IMR-90 (cell line): ENCODE measurements around the gene C8A. TPM values are rescaled to one million over a fixed set of nuclear protein-coding genes. Genes with fewer than 3 reads are reported as not detected.
A peak's percentile ranks its signal among the peaks of the same experiment; 100 is the strongest.

Experiments used
- ATAC-seq: fragments of 200-7000 bp; cut with Tn5 transposase; 2 replicates; pipeline ENCODE4 v1.9.1; 2020; ENCODE audit warnings: low read depth, mild to moderate bottlenecking, moderate library complexity
- BruUV-seq: library from RNA; stranded (reverse); fragments of 400-500 nt; replicated peaks from 2 replicates; lab custom pipeline; 2021; lab: Mats Ljungman, UMichigan
- CTCF ChIA-PET: fragments of 300-600 bp; formaldehyde crosslinking; extraction: SDS; loops from one replicate; lab custom pipeline; 2021; ENCODE audit warnings: antibody characterized with exemption; lab: Yijun Ruan, JAX
- POLR2A ChIA-PET: fragments of 300-600 bp; sonication (Branson Sonifier 250); formaldehyde crosslinking; loops from one replicate; lab custom pipeline; 2022; ENCODE audit warnings: antibody characterized with exemption; ENCODE audit not compliant: unreplicated experiment; lab: Charles Lee
- DNase-seq: peaks from one replicate; pipeline ENCODE4 v3.0.0; 2013
- H2AFZ ChIP-seq: replicated peaks from 2 replicates; pipeline ENCODE3; 2013; ENCODE audit warnings: low read length, mild to moderate bottlenecking; ENCODE audit not compliant: poor library complexity
- H2AK5ac ChIP-seq: 2 replicates; pipeline ENCODE4 v1.6.1; 2013; ENCODE audit warnings: low read depth, low read length, inconsistent platforms
- H2AK9ac ChIP-seq: replicated peaks from 2 replicates; pipeline ENCODE3; 2013; ENCODE audit warnings: mild to moderate bottlenecking, low read depth, low read length, moderate library complexity; ENCODE audit not compliant: poor library complexity
- H2BK120ac ChIP-seq: 2 replicates; pipeline ENCODE4 v1.6.1; 2013; ENCODE audit warnings: low read depth, low read length, inconsistent platforms
- H2BK15ac ChIP-seq: 3 replicates; pipeline ENCODE4 v1.6.1; 2013; ENCODE audit warnings: low read depth, low read length, inconsistent platforms
- H2BK20ac ChIP-seq: 2 replicates; pipeline ENCODE4 v1.6.1; 2013; ENCODE audit warnings: low read depth, mild to moderate bottlenecking, inconsistent platforms, low read length, moderate library complexity
- H2BK5ac ChIP-seq: 2 replicates; pipeline ENCODE4 v1.6.1; 2013; ENCODE audit warnings: mild to moderate bottlenecking, low read depth, low read length, inconsistent platforms; ENCODE audit not compliant: poor library complexity, severe bottlenecking
- H3K14ac ChIP-seq: replicated peaks from 2 replicates; pipeline ENCODE4 v1.6.1; 2013; ENCODE audit warnings: low read depth, low read length, inconsistent platforms
- H3K18ac ChIP-seq: 2 replicates; pipeline ENCODE4 v1.6.1; 2013; ENCODE audit warnings: low read depth, low read length, control low read depth
- H3K23ac ChIP-seq: 2 replicates; pipeline ENCODE4 v1.6.1; 2013; ENCODE audit warnings: low read depth, low read length, inconsistent platforms
- H3K27ac ChIP-seq: 2 replicates; pipeline ENCODE4 v1.5.1; 2013; ENCODE audit warnings: mild to moderate bottlenecking, control low read depth, low read length; ENCODE audit not compliant: insufficient read depth
- H3K27me3 ChIP-seq: 2 replicates; pipeline ENCODE4 v1.6.1; 2013; ENCODE audit warnings: low read length; ENCODE audit not compliant: control insufficient read depth, insufficient read depth
- H3K36me3 ChIP-seq: 2 replicates; pipeline ENCODE4 v1.6.1; 2013; ENCODE audit warnings: low read length, mixed read lengths; ENCODE audit not compliant: control insufficient read depth, insufficient read depth
- H3K4ac ChIP-seq: 2 replicates; pipeline ENCODE4 v1.6.1; 2013; ENCODE audit warnings: low read depth, low read length, inconsistent platforms
- H3K4me1 ChIP-seq: 2 replicates; pipeline ENCODE4 v1.6.1; 2013; ENCODE audit warnings: low read length, mixed read lengths; ENCODE audit not compliant: control insufficient read depth, insufficient read depth
- H3K4me2 ChIP-seq: 2 replicates; pipeline ENCODE4 v1.6.1; 2013; ENCODE audit warnings: low read depth, mild to moderate bottlenecking, control low read depth, low read length, moderate library complexity
- H3K4me3 ChIP-seq: 2 replicates; pipeline ENCODE4 v1.5.1; 2013; ENCODE audit warnings: low read depth, mild to moderate bottlenecking, control low read depth, low read length, moderate library complexity; ENCODE audit not compliant: insufficient read depth
- H3K56ac ChIP-seq: 2 replicates; pipeline ENCODE4 v1.6.1; 2013; ENCODE audit warnings: low read length, inconsistent platforms; ENCODE audit not compliant: insufficient read depth; ENCODE audit errors: extremely low read depth
- H3K79me1 ChIP-seq, 2 experiments: 2 replicates each; pipeline ENCODE4 v1.6.1; 2013; ENCODE audit warnings: low read length in 2 of 2, inconsistent platforms in 1 of 2, low read depth in 1 of 2
- H3K9ac ChIP-seq: 2 replicates; pipeline ENCODE4 v1.6.1; 2013; ENCODE audit warnings: low read depth, low read length, control low read depth
- H3K9me1 ChIP-seq: 2 replicates; pipeline ENCODE4 v1.6.1; 2013; ENCODE audit warnings: low read length, inconsistent platforms; ENCODE audit not compliant: insufficient read depth
- H3K9me3 ChIP-seq: 2 replicates; pipeline ENCODE4 v1.6.1; 2013; ENCODE audit warnings: low read length; ENCODE audit not compliant: control insufficient read depth, insufficient read depth
- H4K20me1 ChIP-seq: 2 replicates; pipeline ENCODE4 v1.6.1; 2013; ENCODE audit warnings: low read length, inconsistent platforms; ENCODE audit not compliant: insufficient read depth
- H4K5ac ChIP-seq: 2 replicates; pipeline ENCODE4 v1.6.1; 2013; ENCODE audit warnings: mild to moderate bottlenecking, low read depth, low read length, control low read depth
- H4K8ac ChIP-seq, 2 experiments: 2 replicates each; pipeline ENCODE4 v1.6.1; 2013; ENCODE audit warnings: low read depth in 2 of 2, low read length in 2 of 2, control low read depth in 1 of 2, inconsistent platforms in 1 of 2
- H4K91ac ChIP-seq: 2 replicates; pipeline ENCODE4 v1.6.1; 2013; ENCODE audit warnings: low read depth, low read length, inconsistent platforms; ENCODE audit not compliant: insufficient read depth
- BHLHE40 ChIP-seq: fragments of 150-350 bp; IDR thresholded peaks from 2 replicates; pipeline ENCODE4 v1.6.1; 2016; ENCODE audit warnings: mild to moderate bottlenecking, low read depth, low read length
- FOS ChIP-seq: fragments of 150-350 bp; IDR thresholded peaks from 2 replicates; pipeline ENCODE4 v1.6.1; 2016; ENCODE audit warnings: low read depth, low read length
- RAD21 ChIP-seq: IDR thresholded peaks from 2 replicates; pipeline ENCODE4 v1.6.1; 2012; ENCODE audit warnings: low read length, improper control_type of control experiment
- USF2 ChIP-seq: fragments of 150-350 bp; IDR thresholded peaks from 2 replicates; pipeline ENCODE4 v1.6.1; 2017; ENCODE audit warnings: mild to moderate bottlenecking, antibody characterized with exemption, low read length, low read depth
- WGBS, 2 experiments: methylation state at CpG; one replicate each; pipeline versions ENCODE4 v1.1.5 to v1.1.7; 2013; ENCODE audit warnings: missing lambda C conversion rate in 2 of 2; ENCODE audit not compliant: insufficient read length in 1 of 2; ENCODE audit errors: extremely low coverage in 2 of 2; 5-methylcytosine and 5-hydroxymethylcytosine counted together
- dilution Hi-C: fragments of 300-500 bp; cut with HindIII; formaldehyde crosslinking; loops from one replicate; pipeline ENCODE4 v1.14.3; 2018; ENCODE audit warnings: low sequenced_read_pairs; ENCODE audit not compliant: unreplicated experiment
- in situ Hi-C: fragments of 300-500 bp; cut with MboI; formaldehyde crosslinking; loops from 3 replicates; pipeline ENCODE4 v1.14.3; 2019; ENCODE audit warnings: low sequenced_read_pairs, inconsistent platforms, mixed read lengths
- intact Hi-C: fragments of 100-400 bp; cut with micrococcal nuclease; formaldehyde crosslinking; loops from 2 replicates; pipeline ENCODE4 v1.10.0; 2022
- polyA plus RNA-seq, 3 experiments: library from polyadenylated mRNA; depleted of rRNA; stranded (reverse); fragments of >200 nt; gene quantifications; 2 replicates each; pipeline ENCODE4 v1.2.3, GENCODE V29; 2012; ENCODE audit warnings: low replicate concordance in 1 of 3
- total RNA-seq: library from RNA; depleted of rRNA; stranded (reverse); fragments of >200 nt; gene quantifications from 2 replicates; pipeline ENCODE4 v1.2.3, GENCODE V29; 2012

C8A gene
- total and polyA plus RNA-seq, 2 of the 4 experiments (the other 2 are of a cell fraction): not detected

- Histone ChIP-seq H2AFZ (no peak overlapping the region), H3K56ac (no peak overlapping the region), H3K4me1 (peaks cover 4% of the 10 kb centered on the region; the same call in 1 of the 2 replicates), H2AK9ac (no peak overlapping the region), H2BK120ac (peak overlapping the region; percentile 21; the same call in 1 of the 2 replicates), H2BK5ac (no peak overlapping the region), H3K18ac (no peak overlapping the region), H3K4me3 (no peak overlapping the region), H3K9me3 (peaks cover 2% of the 10 kb centered on the region; the same call in 1 of the 2 replicates), H2BK20ac (no peak overlapping the region), H2BK15ac (no peak overlapping the region; the same call in 2 of the 3 replicates), H3K9ac (no peak overlapping the region), H2AK5ac (no peak overlapping the region), H4K91ac (no peak overlapping the region), H3K4me2 (no peak overlapping the region), H3K27ac (no peak overlapping the region), H3K27me3 (no peaks in the 10 kb centered on the region), H4K8ac (no peak overlapping the region), H3K9me1 (no peaks in the 10 kb centered on the region), H3K79me1 (no peaks in the 10 kb centered on the region), H3K23ac (no peak overlapping the region), H3K4ac (no peak overlapping the region), H4K20me1 (no peaks in the 10 kb centered on the region), H3K36me3 (no peaks in the 10 kb centered on the region), H3K14ac (no peak overlapping the region), H4K5ac (no peak overlapping the region)
- ATAC-seq (no peak), DNase-seq (peak; percentile 43)
- BruUV-seq: no TSS peak
- TF ChIP-seq FOS (no peak), BHLHE40 (no peak), USF2 (no peak), RAD21 (no peak)
- ChIA-PET CTCF (no interaction called here), POLR2A (no interaction called here)
- dilution Hi-C loops: no loop called here
- WGBS, 2 experiments: 0% methylated on average over 1 of the region's 2 CpGs; no CpG with 5 or more reads in 1 of the 2 experiments
- in situ Hi-C loops: no loop called here
- intact Hi-C loops: no loop called here
Observed at GRCh38 chr1:56864430-56864829, 9.8 kb downstream of the C8A start.
